Measurements from ENCODE around the gene P2RY6.

P2RY6 gene

DNA sequence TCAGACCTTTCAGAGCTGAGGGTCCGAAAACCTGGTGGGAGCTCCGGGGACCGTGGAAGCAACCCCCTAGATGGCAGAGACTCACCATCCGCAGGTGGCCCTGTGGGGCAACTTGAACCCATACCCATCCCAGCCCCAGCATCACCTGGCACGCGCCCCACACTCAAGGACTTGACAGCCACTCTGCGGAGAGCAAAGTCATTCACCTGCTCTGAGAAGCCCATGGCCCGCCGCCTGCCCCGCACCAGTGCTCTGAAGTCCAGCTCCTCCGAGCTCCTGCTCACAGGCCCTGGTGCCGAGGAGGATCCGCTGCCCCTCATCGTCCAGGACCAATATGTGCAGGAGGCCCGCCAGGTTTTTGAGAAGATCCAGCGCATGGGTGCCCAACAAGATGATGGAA is 37.9 kb downstream of the P2RY6 start:
- H3K27me3 ChIP-seq (ENCODE audit: insufficient read depth, low read depth): no peaks in the 10 kb centered on the region
- H2AFZ ChIP-seq (ENCODE audit: low read depth): no peak overlapping the region
- no peak overlapping the region for H3K9ac ChIP-seq
- TF ChIP-seq, protein P1, sequence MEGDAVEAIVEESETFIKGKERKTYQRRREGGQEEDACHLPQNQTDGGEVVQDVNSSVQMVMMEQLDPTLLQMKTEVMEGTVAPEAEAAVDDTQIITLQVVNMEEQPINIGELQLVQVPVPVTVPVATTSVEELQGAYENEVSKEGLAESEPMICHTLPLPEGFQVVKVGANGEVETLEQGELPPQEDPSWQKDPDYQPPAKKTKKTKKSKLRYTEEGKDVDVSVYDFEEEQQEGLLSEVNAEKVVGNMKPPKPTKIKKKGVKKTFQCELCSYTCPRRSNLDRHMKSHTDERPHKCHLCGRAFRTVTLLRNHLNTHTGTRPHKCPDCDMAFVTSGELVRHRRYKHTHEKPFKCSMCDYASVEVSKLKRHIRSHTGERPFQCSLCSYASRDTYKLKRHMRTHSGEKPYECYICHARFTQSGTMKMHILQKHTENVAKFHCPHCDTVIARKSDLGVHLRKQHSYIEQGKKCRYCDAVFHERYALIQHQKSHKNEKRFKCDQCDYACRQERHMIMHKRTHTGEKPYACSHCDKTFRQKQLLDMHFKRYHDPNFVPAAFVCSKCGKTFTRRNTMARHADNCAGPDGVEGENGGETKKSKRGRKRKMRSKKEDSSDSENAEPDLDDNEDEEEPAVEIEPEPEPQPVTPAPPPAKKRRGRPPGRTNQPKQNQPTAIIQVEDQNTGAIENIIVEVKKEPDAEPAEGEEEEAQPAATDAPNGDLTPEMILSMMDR (conservative IDR thresholded peaks at IDR 0.05; ENCODE audit: low read depth, low read length): no peak
- H3K79me2 ChIP-seq (ENCODE audit: insufficient read depth, low read depth): no peaks in the 10 kb centered on the region
- H3K4me3 ChIP-seq (IDR thresholded peaks at IDR 0.05; ENCODE audit: insufficient read depth, low read depth, low read length): no peak overlapping the region
- no peaks in the 10 kb centered on the region for H3K36me3 ChIP-seq (ENCODE audit: insufficient read depth)
- H3K4me2 ChIP-seq: no peak overlapping the region
- peaks cover 5% of the 10 kb centered on the region for H3K4me1 ChIP-seq (ENCODE audit: low read depth, poor library complexity, severe bottlenecking)
- no peaks in the 10 kb centered on the region for H4K20me1 ChIP-seq (ENCODE audit: insufficient read depth)
- H3K27ac ChIP-seq: no peak overlapping the region

GRCh38 chr11:73310661-73311393 is 38.7 kb downstream of the P2RY6 start:
- no peak overlapping the region for H3K4me2 ChIP-seq
- H3K36me3 ChIP-seq (ENCODE audit: insufficient read depth): no peaks in the 10 kb centered on the region
- no peak overlapping the region for H3K27ac ChIP-seq
- no peaks in the 10 kb centered on the region for H3K27me3 ChIP-seq (ENCODE audit: insufficient read depth, low read depth)
- H3K79me2 ChIP-seq (ENCODE audit: insufficient read depth, low read depth): no peaks in the 10 kb centered on the region
- H2AFZ ChIP-seq (ENCODE audit: low read depth): no peak overlapping the region
- no peaks in the 10 kb centered on the region for H4K20me1 ChIP-seq (ENCODE audit: insufficient read depth)
- TF ChIP-seq, protein P1 (conservative IDR thresholded peaks at IDR 0.05; ENCODE audit: low read depth, low read length): no peak
- peaks cover 5% of the 10 kb centered on the region for H3K4me1 ChIP-seq (ENCODE audit: low read depth, poor library complexity, severe bottlenecking)
- H3K4me3 ChIP-seq (IDR thresholded peaks at IDR 0.05; ENCODE audit: insufficient read depth, low read depth, low read length): no peak overlapping the region
- H3K9ac ChIP-seq: no peak overlapping the region

- Histone ChIP-seq H3K27ac (no peak overlapping the region), H3K79me2 (ENCODE audit: insufficient read depth, low read depth) (no peaks in the 10 kb centered on the region), H3K9ac (no peak overlapping the region), H2AFZ (ENCODE audit: low read depth) (no peak overlapping the region), H3K27me3 (ENCODE audit: insufficient read depth, low read depth) (no peaks in the 10 kb centered on the region), H3K4me1 (ENCODE audit: low read depth, poor library complexity, severe bottlenecking) (peaks cover 5% of the 10 kb centered on the region), H4K20me1 (ENCODE audit: insufficient read depth) (no peaks in the 10 kb centered on the region), H3K36me3 (ENCODE audit: insufficient read depth) (no peaks in the 10 kb centered on the region), H3K4me2 (no peak overlapping the region), H3K4me3 (IDR thresholded peaks at IDR 0.05; ENCODE audit: insufficient read depth, low read depth, low read length) (no peak overlapping the region)
- TF ChIP-seq, protein P1 (conservative IDR thresholded peaks at IDR 0.05; ENCODE audit: low read depth, low read length): no peak
These were observed 39.3 kb downstream of the P2RY6 start for GRCh38 chr11:73311394-73311869.

- Histone ChIP-seq H2AFZ (ENCODE audit: low read depth) (no peak overlapping the region), H3K36me3 (ENCODE audit: insufficient read depth) (no peaks in the 10 kb centered on the region), H4K20me1 (ENCODE audit: insufficient read depth) (no peaks in the 10 kb centered on the region), H3K4me1 (ENCODE audit: low read depth, poor library complexity, severe bottlenecking) (peaks cover under 1% of the 10 kb centered on the region), H3K79me2 (ENCODE audit: insufficient read depth, low read depth) (no peaks in the 10 kb centered on the region), H3K9ac (no peak overlapping the region), H3K27me3 (ENCODE audit: insufficient read depth, low read depth) (no peaks in the 10 kb centered on the region), H3K4me2 (no peak overlapping the region), H3K27ac (no peak overlapping the region), H3K4me3 (IDR thresholded peaks at IDR 0.05; ENCODE audit: insufficient read depth, low read depth, low read length) (no peak overlapping the region)
- TF ChIP-seq, protein P1 (conservative IDR thresholded peaks at IDR 0.05; ENCODE audit: low read depth, low read length): no peak
These were observed 39.9 kb downstream of the P2RY6 start for GRCh38 chr11:73312036-73312435.
